GM10248 (cell line): ENCODE measurements around the gene PID1.

Experiments
- CTCF ChIA-PET: fragments of 300-600 bp; sonication (Branson Sonifier 250); formaldehyde crosslinking; extraction: SDS; loops from one replicate; lab custom pipeline; 2021; ENCODE audit warnings: antibody characterized with exemption; lab: Yijun Ruan, JAX
- POLR2A ChIA-PET: fragments of 350-650 bp; sonication (Branson Sonifier 250); formaldehyde crosslinking; extraction: SDS; loops from one replicate; lab custom pipeline; 2020; ENCODE audit warnings: antibody characterized with exemption; lab: Yijun Ruan, JAX
- DNase-seq: peaks from one replicate; pipeline ENCODE4 v3.0.0; 2012; ENCODE audit errors: extremely low spot score
- TF ChIP-seq, protein P1 (sequence below): IDR thresholded peaks from 2 replicates; pipeline ENCODE4 v1.5.1; 2012; ENCODE audit warnings: mild to moderate bottlenecking, low read depth; ENCODE audit errors: extremely low read depth, missing control alignments, control extremely low read depth

The PID1 gene

DNA sequence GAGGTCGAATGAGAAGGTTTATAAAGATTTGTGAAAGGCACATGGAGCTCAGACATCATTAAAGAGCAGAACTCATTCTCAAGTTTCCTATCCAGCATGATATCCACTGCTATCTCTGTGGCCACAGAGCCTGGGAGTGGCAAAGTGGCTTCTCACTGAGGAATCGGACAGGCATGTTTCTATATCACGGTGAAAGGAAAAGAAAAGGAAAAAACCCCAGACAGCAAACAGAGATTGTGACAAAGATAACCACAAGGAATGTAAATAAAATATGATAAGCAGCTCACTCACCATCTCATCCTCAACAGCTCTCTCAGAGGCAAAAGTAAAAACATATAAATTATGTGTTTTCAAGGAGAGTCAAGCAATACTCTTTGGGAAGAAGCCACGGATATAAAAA lies 2.5 kb downstream of the PID1 start:
- TF ChIP-seq, protein P1, sequence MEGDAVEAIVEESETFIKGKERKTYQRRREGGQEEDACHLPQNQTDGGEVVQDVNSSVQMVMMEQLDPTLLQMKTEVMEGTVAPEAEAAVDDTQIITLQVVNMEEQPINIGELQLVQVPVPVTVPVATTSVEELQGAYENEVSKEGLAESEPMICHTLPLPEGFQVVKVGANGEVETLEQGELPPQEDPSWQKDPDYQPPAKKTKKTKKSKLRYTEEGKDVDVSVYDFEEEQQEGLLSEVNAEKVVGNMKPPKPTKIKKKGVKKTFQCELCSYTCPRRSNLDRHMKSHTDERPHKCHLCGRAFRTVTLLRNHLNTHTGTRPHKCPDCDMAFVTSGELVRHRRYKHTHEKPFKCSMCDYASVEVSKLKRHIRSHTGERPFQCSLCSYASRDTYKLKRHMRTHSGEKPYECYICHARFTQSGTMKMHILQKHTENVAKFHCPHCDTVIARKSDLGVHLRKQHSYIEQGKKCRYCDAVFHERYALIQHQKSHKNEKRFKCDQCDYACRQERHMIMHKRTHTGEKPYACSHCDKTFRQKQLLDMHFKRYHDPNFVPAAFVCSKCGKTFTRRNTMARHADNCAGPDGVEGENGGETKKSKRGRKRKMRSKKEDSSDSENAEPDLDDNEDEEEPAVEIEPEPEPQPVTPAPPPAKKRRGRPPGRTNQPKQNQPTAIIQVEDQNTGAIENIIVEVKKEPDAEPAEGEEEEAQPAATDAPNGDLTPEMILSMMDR = no peak
- ChIA-PET CTCF (interaction anchor here (1.9 kb wide), 1 partner anchor 9 kb away, joined by 5 read pairs; no protein-coding TSS in a partner anchor), POLR2A (no interaction called here)
- no peak for DNase-seq

DNA sequence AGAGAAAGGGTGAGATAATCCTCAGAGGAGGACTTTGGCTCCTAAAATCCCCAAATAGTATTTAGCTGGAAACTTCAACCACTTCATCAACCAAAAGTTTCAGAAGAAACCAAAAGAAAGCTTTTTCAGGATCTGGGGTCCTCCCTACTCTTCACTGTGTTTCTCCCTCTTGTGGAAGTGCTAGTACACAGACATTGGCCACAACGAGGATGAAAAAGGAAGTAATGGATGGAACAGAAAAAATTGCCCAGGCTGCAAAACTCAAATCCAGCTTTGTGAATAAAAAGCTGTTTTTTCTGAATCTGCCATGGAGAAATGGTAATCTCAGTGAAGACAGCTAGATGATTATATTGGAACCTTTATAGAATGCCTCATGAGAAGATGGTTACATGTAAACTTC lies 4.0 kb downstream of the PID1 start:
- CTCF ChIA-PET = interaction anchor here (0.9 to 1.4 kb wide), 2 partner anchors 19 to 29 kb away, joined by 3 to 7 read pairs; no protein-coding TSS in a partner anchor
- POLR2A ChIA-PET = no interaction called here
- TF ChIP-seq, protein P1 = no peak

DNA sequence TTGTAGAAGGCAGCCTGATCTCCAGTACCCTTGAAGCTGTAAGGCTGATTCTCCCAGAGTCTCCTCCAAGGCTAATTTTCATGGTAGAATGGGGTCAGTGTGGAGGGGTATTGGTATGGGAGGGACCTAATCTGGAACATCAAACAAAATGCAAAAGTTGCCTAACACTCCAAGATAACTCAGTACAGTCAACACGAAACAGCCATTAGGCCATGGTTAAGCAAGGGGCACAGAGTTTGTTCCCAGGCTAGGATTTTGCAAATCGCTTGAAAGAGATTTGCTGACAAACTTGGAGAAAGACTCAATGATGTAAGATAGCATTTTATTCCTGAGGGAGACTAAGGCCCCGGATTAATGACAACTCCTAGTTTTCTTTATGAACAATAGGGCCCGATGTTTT lies 5.4 kb downstream of the PID1 start:
- ChIA-PET CTCF (interaction anchor here (3.7 kb wide), 1 partner anchor 8 kb away, joined by 20 read pairs; no protein-coding TSS in a partner anchor), POLR2A (no interaction called here)
- TF ChIP-seq, protein P1 = no peak
- no peak for DNase-seq

More for the DNA sequence above, 4.0 kb downstream of the PID1 start:
- DNase-seq = no peak

DNA sequence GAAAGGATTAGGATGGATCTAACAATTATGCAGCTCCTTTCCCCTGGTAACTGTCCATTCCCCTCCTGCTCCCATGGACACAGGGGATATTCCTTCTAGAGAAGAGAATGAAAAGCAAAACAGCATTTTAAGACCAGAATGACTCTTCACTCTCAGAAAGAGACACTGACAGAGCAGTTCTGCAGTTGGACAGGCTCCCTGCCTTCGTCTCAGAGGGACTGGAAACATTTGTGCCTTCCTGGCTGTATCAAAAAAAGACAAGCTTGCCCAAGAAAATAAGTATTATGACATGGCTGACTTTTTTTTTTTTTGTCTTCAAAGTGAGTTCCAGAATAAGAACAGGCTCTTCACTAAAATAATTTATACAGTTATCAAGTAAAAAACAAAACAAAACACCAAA lies 9.5 kb downstream of the PID1 start:
- DNase-seq = no peak
- CTCF ChIA-PET = interaction anchor here (2.4 kb wide), 1 partner anchor 12 kb away, joined by 13 read pairs; no protein-coding TSS in a partner anchor
- POLR2A ChIA-PET = no interaction called here
- TF ChIP-seq, protein P1 = no peak

DNA sequence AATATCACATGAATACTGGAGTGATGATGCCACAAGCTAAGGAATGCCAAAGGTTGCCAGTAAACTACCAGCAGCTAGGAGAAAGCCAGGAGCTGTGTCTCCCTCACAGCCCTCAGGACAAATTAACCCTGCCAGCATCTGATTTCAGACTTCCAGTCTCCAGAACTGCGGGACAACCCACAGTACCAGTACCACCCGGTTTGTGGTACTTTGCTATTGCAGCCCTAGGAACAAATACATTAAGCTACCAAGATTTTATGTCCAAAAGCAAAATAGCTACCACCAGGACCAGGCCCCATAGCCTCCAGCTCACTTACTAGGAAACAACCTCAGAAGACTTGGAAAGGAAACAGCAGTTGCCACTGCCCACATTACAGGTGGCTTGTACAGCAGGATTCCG lies 10.0 kb downstream of the PID1 start:
- POLR2A ChIA-PET = no interaction called here

DNA sequence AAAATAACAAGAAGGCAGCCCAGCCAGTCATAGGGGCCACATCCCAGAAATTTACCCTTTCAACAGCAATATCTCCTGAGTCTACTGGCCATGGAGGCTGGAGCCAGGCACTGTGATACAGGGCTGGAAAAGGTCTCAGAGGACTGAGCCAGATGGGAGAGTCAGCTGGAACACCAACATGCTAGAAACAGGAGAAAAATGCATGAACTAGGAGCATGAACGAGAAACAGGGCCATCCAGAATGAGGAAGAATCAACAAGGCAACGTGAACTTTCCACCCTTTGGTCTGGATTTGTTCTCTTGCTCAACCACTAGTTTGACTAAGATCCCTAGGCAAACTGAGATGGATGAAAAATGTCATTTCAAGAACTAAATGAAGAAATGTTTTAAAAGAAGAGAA lies 13.1 kb downstream of the PID1 start:
- ChIA-PET POLR2A (no interaction called here), CTCF (no interaction called here)
- no peak for DNase-seq
- TF ChIP-seq, protein P1 = no peak

More for the DNA sequence above, 10.0 kb downstream of the PID1 start:
- TF ChIP-seq, protein P1 = no peak
- CTCF ChIA-PET = interaction anchor here (2.4 kb wide), 1 partner anchor 12 kb away, joined by 13 read pairs; no protein-coding TSS in a partner anchor
- no peak for DNase-seq
